Naive B cell (primary cell): Measurements from ENCODE around the gene MT1X. TPM values are rescaled to one million over a fixed set of nuclear protein-coding genes. Genes with fewer than 3 reads are reported as not detected.

Source experiments
- ATAC-seq, 2 donors: fragments of 150-1000 bp; cut with Tn5 transposase; 2 replicates each; pipeline ENCODE4 v1.10.0; 2021; ENCODE audit warnings: low read depth in 2 of 2, mild to moderate bottlenecking in 2 of 2, moderate library complexity in 2 of 2
- DNase-seq: peaks from one replicate; pipeline ENCODE4 v3.0.0; 2022
- H3K27ac Mint-ChIP-seq, 6 donors: one replicate each; pipeline ENCODE4 v1.8.0; 2020 to 2022; ENCODE audit warnings: mild to moderate bottlenecking in 6 of 6, mixed read lengths in 6 of 6, moderate library complexity in 5 of 6, inconsistent platforms in 2 of 6
- H3K27me3 Mint-ChIP-seq, 3 donors: one replicate each; pipeline ENCODE4 v1.8.0; 2021 to 2022; ENCODE audit warnings: mixed read lengths in 3 of 3, mild to moderate bottlenecking in 1 of 3
- H3K36me3 Mint-ChIP-seq, 2 donors: one replicate each; pipeline ENCODE4 v1.8.0; 2020 to 2022; ENCODE audit warnings: mixed read lengths in 2 of 2, inconsistent platforms in 1 of 2, mild to moderate bottlenecking in 1 of 2
- H3K4me1 Mint-ChIP-seq, 3 donors: one replicate each; pipeline ENCODE4 v1.8.0; 2020 to 2022; ENCODE audit warnings: mixed read lengths in 3 of 3, inconsistent platforms in 1 of 3, mild to moderate bottlenecking in 1 of 3, moderate library complexity in 1 of 3
- H3K4me3 Mint-ChIP-seq, 8 donors: one replicate each; pipeline ENCODE4 v1.8.0; 2020 to 2022; ENCODE audit warnings: mild to moderate bottlenecking in 8 of 8, mixed read lengths in 8 of 8, moderate library complexity in 8 of 8, inconsistent platforms in 2 of 8
- H3K9me3 Mint-ChIP-seq, 7 donors: one replicate each; pipeline ENCODE4 v1.8.0; 2020 to 2022; ENCODE audit warnings: mixed read lengths in 7 of 7, mild to moderate bottlenecking in 5 of 7, inconsistent platforms in 2 of 7, moderate library complexity in 1 of 7
- polyA plus RNA-seq, 6 donors: library from polyadenylated mRNA; unstranded; fragments of 300-500 nt; fragmentation: Illumina TruSeq; gene quantifications; one replicate each; pipeline ENCODE4 v1.2.3, GENCODE V29; 2021; ENCODE audit warnings: low read depth in 6 of 6

MT1X gene
- polyA plus RNA-seq, 6 donors from 2014 or later: 2.4 to 8.9 (median 8.0) TPM; not detected in 1

DNA sequence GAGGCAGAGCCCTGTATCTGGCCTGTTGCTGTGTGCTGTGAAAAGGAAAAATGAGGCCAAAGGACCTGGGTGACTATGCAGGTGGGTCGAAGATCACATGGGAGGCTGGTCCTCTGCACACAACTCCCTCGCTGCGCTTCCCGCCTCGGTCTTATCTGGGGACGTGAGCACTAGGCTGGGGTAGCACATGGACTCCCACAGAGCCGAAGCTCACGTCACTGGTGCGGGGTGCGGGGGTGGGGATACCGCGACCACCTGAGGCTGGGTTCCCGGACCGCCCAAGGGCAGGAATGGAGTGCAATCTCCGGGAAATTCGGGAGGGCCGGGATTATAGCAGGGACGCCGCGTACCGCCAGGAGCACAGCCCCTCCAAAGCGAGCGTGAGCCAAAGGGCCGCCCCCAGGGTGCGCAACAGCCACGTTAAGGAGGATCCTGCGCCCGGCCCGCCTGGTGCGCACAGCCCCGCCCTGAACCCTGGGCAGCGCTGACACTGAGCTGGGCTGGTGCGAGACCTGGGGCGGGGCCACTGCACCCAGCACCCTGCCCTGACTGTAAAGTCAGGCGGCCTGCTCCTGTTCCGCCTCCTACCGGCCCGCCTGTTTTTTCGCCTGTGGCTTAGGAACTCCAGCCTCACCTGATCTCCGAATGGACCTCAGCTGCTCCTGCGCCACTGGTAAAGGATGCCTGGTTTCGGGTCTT lies 39.0 kb upstream of the MT1X start:
- ATAC-seq (peak; percentile 89 to 91), DNase-seq (peak; percentile 14)
- Mint-ChIP-seq H3K4me1 (peaks cover 10 to 22% (median 19%) of the 10 kb centered on the region in 3 donors), H3K27ac (peak overlapping the region in 1 of 6 donors; percentile 63), H3K4me3 (peak overlapping the region in 7 of 8 donors; percentile 60 to 87 (median 64)), H3K36me3 (no peaks in the 10 kb centered on the region), H3K27me3 (peaks cover 81 to 89% (median 87%) of the 10 kb centered on the region in 3 donors), H3K9me3 (peaks cover 0 to 1% (median 0%) of the 10 kb centered on the region in 7 donors)

DNA sequence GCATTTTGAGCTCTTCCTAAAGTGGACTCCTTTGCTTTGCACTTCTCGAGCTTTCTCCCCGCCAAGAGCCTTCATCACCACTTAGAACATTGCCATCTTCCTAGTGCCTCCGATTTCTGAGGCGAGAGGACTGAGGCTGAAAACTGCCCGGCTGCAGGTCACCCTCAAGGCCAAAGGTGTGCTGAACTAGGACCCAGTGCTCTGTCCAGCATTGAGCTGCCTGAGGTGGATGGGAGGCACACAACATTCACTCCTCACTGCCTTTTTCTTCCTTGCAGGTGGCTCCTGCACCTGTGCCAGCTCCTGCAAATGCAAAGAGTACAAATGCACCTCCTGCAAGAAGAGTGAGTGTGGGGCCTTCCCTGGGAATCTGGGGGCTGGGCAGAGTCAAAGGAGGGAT lies 38.4 kb upstream of the MT1X start:
- H3K9me3 Mint-ChIP-seq: no peaks in the 10 kb centered on the region
- ATAC-seq (no peak), DNase-seq (no peak)
- H3K27ac Mint-ChIP-seq: no peak overlapping the region
- peaks cover 84 to 89% (median 88%) of the 10 kb centered on the region in 3 donors for H3K27me3 Mint-ChIP-seq
- H3K36me3 Mint-ChIP-seq: no peaks in the 10 kb centered on the region
- H3K4me3 Mint-ChIP-seq: peak overlapping the region in 6 of 8 donors; percentile 30 to 87 (median 68)
- H3K4me1 Mint-ChIP-seq: peaks cover 10 to 22% (median 19%) of the 10 kb centered on the region in 3 donors

- peaks cover 10 to 22% (median 19%) of the 10 kb centered on the region in 3 donors for H3K4me1 Mint-ChIP-seq
- DNase-seq (no peak), ATAC-seq (no peak)
- no peak overlapping the region for H3K4me3 Mint-ChIP-seq
- peaks cover 76 to 87% (median 82%) of the 10 kb centered on the region in 3 donors for H3K27me3 Mint-ChIP-seq
- no peak overlapping the region for H3K27ac Mint-ChIP-seq
- no peaks in the 10 kb centered on the region for H3K36me3 Mint-ChIP-seq
- no peaks in the 10 kb centered on the region for H3K9me3 Mint-ChIP-seq
Measured at GRCh38 chr16:56645311-56645710, 37.0 kb upstream of the MT1X start.

- no peak for DNase-seq
- H3K4me1 Mint-ChIP-seq: peaks cover 10 to 22% (median 19%) of the 10 kb centered on the region in 3 donors
- no peaks in the 10 kb centered on the region for H3K36me3 Mint-ChIP-seq
- H3K4me3 Mint-ChIP-seq: no peak overlapping the region
- no peak for ATAC-seq
- no peaks in the 10 kb centered on the region for H3K9me3 Mint-ChIP-seq
- H3K27me3 Mint-ChIP-seq: peaks cover 74 to 87% (median 78%) of the 10 kb centered on the region in 3 donors
- no peak overlapping the region for H3K27ac Mint-ChIP-seq
Measured at GRCh38 chr16:56645838-56646237, 36.4 kb upstream of the MT1X start.

- no peaks in the 10 kb centered on the region for H3K36me3 Mint-ChIP-seq
- ATAC-seq: no peak
- DNase-seq: no peak
- no peak overlapping the region for H3K27ac Mint-ChIP-seq
- peaks cover 8 to 18% (median 13%) of the 10 kb centered on the region in 3 donors for H3K4me1 Mint-ChIP-seq
- H3K27me3 Mint-ChIP-seq: peaks cover 64 to 89% (median 86%) of the 10 kb centered on the region in 3 donors
- no peak overlapping the region for H3K4me3 Mint-ChIP-seq
- no peaks in the 10 kb centered on the region for H3K9me3 Mint-ChIP-seq
Measured at GRCh38 chr16:56647641-56648431, 34.4 kb upstream of the MT1X start.

DNA sequence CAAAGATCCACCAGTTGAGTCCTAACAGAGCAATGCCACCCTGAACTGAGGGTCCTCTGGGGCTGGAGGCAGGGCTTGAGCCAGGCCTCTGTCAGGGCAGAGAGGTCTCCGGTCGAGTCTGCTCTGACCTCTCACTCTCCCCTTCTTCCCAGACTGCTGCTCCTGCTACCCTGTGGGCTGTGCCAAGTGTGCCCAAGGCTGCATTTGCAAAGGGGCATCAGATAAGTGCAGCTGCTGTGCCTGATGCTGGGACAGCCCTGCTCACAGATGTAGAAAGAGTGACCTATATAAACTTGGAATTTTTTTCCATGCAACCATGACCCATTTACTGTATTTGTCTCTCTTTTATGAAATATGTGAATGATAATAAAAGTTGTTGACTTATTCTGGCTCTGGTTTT lies 33.0 kb upstream of the MT1X start:
- H3K27me3 Mint-ChIP-seq: peaks cover 60 to 81% (median 74%) of the 10 kb centered on the region in 3 donors
- H3K4me1 Mint-ChIP-seq: peaks cover 6 to 14% (median 9%) of the 10 kb centered on the region in 3 donors
- peak overlapping the region in 1 of 6 donors; percentile 41 for H3K27ac Mint-ChIP-seq
- H3K36me3 Mint-ChIP-seq: no peaks in the 10 kb centered on the region
- ATAC-seq (no peak), DNase-seq (no peak)
- no peak overlapping the region for H3K4me3 Mint-ChIP-seq
- H3K9me3 Mint-ChIP-seq: no peaks in the 10 kb centered on the region

DNA sequence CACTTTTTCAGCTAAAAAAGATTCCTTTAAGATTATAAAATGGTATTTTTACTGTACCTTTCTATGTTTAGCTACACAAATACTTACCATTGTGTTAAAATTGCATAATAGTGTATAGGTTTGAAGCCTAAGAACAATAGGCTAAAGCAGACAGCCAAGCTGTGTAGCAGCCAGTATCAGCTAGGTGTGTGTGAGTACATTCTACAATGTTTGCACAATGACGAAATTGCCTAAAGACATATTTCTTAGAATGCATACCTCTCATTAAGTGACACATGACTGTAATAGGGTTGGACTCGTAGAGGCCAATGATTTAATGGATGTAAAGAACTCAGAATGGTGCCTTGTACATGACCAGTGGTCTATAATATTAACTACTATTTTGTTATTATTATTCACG lies 32.5 kb upstream of the MT1X start:
- Mint-ChIP-seq H3K4me1 (peaks cover 5 to 14% (median 6%) of the 10 kb centered on the region in 3 donors), H3K9me3 (no peaks in the 10 kb centered on the region), H3K4me3 (no peak overlapping the region), H3K27me3 (peaks cover 54 to 77% (median 69%) of the 10 kb centered on the region in 3 donors), H3K36me3 (no peaks in the 10 kb centered on the region), H3K27ac (no peak overlapping the region)
- DNase-seq (no peak), ATAC-seq (no peak)

- H3K27ac Mint-ChIP-seq: peak within 1 kb of the TSS in 3 of 6 donors; percentile 16 to 73 (median 65)
- H3K27me3 Mint-ChIP-seq: peaks cover 37 to 59% (median 51%) of the 10 kb centered on the region in 3 donors
- peaks cover 5 to 14% (median 6%) of the 10 kb centered on the region in 3 donors for H3K4me1 Mint-ChIP-seq
- H3K4me3 Mint-ChIP-seq: no peak within 1 kb of the TSS
- no peaks in the 10 kb centered on the region for H3K9me3 Mint-ChIP-seq
- H3K36me3 Mint-ChIP-seq: no peaks in the 10 kb centered on the region
- ATAC-seq (no peak), DNase-seq (no peak)
Measured at GRCh38 chr16:56651586-56651985, 30.7 kb upstream of the MT1X start, which contains the start of gene MT1B. TSS of gene MT1B (plus strand) at chr16:56651886. CDS start at chr16:56651954, 68 bp downstream.

- H3K9me3 Mint-ChIP-seq: no peaks in the 10 kb centered on the region
- H3K4me1 Mint-ChIP-seq: peaks cover 9 to 18% (median 10%) of the 10 kb centered on the region in 3 donors
- peak overlapping the region in 1 of 6 donors; percentile 16 for H3K27ac Mint-ChIP-seq
- no peaks in the 10 kb centered on the region for H3K36me3 Mint-ChIP-seq
- no peak for DNase-seq
- peaks cover 29 to 50% (median 41%) of the 10 kb centered on the region in 3 donors for H3K27me3 Mint-ChIP-seq
- H3K4me3 Mint-ChIP-seq: no peak overlapping the region
- no peak for ATAC-seq
Measured at GRCh38 chr16:56652600-56652999, 29.7 kb upstream of the MT1X start.

DNA sequence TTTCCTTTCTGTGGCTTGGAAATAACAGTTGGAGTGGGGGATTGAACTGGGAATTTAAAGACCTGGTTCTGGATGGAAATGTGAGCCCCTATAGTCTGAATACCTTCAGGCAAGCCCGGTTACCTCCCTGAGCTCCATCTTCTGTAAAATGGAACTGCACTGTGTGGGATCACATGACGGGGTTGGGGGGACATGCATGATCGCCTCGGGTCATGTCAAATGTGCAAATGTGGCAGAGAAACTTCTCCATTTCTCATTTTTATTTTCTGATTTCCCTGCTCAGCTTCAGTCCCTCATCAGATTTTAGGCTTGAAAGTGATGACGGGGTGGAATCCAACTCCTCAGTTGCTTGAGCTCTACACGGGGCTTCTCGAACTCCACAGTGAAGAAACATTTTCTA lies 29.1 kb upstream of the MT1X start:
- Mint-ChIP-seq H3K27ac (peak overlapping the region in 2 of 6 donors; percentile 16 to 73), H3K4me1 (peaks cover 14 to 22% (median 16%) of the 10 kb centered on the region in 3 donors), H3K9me3 (no peaks in the 10 kb centered on the region), H3K4me3 (peak overlapping the region in 2 of 8 donors; percentile 11 to 20), H3K36me3 (no peaks in the 10 kb centered on the region), H3K27me3 (peaks cover 27 to 44% (median 35%) of the 10 kb centered on the region in 3 donors)
- peak; percentile 15 for DNase-seq
- peak; percentile 41 to 43 for ATAC-seq

DNA sequence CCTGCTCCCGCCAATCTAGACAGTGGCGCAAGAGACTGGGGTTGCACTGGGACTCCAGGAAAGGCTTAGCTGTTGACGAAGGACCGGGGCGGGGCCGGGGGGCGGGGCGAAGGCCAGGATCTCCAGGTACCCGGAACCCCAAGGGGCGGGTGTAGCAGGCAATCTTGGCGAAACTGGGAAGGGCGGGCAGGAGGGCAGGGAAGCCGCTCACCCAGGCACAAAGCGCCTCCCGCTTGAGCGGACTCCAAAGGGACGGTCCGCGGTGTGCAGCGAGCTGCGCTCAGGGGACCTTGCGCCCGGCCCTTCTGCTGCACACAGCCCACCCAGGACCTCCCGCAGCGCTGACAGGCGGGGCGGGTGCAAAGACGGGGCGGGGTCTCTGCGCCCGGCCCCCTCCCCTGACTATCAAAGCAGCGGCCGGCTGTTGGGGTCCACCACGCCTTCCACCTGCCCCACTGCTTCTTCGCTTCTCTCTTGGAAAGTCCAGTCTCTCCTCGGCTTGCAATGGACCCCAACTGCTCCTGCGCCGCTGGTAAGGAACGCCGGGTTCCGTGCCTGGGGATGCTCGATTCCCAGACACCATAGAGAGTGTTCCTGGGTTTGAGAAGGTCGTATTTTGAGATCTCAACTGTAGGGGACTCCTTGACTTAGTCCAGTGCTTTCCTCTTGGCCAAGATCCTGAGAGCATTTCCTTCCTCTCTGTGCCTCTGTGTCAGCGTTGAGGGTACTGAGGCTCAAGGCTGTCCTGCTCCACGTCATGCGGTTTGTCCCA lies 24.5 kb upstream of the MT1X start, which contains the start of gene MT1F:
Gene MT1F, plus strand, starts transcription at position 405 of the 772 bp plus-strand sequence. Its CDS starts 100 bp downstream, at position 505.
- Mint-ChIP-seq H3K27me3 (peaks cover 16 to 49% (median 29%) of the 10 kb centered on the region in 3 donors), H3K4me1 (peaks cover 22 to 35% (median 24%) of the 10 kb centered on the region in 3 donors), H3K9me3 (no peaks in the 10 kb centered on the region), H3K4me3 (peak within 1 kb of the TSS; percentile 90 to 97 (median 96)), H3K27ac (peak within 1 kb of the TSS in 4 of 6 donors; percentile 69 to 81 (median 78)), H3K36me3 (no peaks in the 10 kb centered on the region)
- DNase-seq (peak; percentile 27), ATAC-seq (peak; percentile 66 to 72)

GRCh38 chr16:56658327-56658875 lies 23.9 kb upstream of the MT1X start:
- ATAC-seq: no peak
- Mint-ChIP-seq H3K36me3 (peaks cover 0 to 5% of the 10 kb centered on the region in 2 donors), H3K27ac (peak overlapping the region in 2 of 6 donors; percentile 16 to 81), H3K4me3 (peak overlapping the region; percentile 90 to 97 (median 96)), H3K4me1 (peaks cover 23 to 31% (median 26%) of the 10 kb centered on the region in 3 donors), H3K27me3 (peaks cover 14 to 49% (median 36%) of the 10 kb centered on the region in 3 donors), H3K9me3 (no peaks in the 10 kb centered on the region)
- DNase-seq: no peak
